ENCODE results near the gene COQ10B. TPM values are rescaled to one million over a fixed set of nuclear protein-coding genes. Genes with fewer than 3 reads are reported as not detected.

Gene COQ10B
- total and polyA plus RNA-seq, 2 donors (not counting 3 experiments of a cell fraction or from before 2014, with no cell fraction given), result 2.4 to 15.1 TPM

DNA sequence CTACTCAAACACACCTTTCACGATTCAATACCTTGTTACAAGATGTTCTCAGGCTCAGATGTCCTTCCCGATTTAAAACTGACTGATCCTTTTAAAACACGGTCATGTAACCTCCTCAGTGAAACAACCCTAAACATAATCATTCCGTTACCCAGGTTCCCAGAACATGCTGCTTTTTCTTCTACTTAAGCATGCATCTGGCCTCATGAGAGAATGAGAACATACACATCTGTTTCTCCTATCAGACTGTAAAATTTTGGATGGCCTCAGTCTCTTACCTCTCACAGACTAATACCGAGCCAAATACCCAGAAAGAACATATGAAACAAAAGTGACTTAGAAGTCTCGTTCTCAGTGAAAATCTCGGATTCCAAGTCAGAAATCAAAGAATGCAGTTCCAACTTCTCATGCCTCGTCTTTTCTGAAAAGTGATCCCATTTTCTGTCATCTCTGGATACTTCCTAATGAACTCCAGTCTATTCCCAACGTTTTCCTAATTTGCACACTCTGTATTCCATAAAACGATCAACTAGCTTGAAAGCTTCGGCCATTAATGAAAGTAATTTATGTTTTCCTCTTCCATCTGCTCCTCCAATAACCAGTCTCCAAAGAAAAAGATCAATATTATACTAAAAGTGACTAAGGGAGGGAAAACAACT lies 19.4 kb upstream of the COQ10B start:
- BruUV-seq (replicated peaks), result no TSS peak
- Histone ChIP-seq H2AFZ (ENCODE audit: low read depth, low read length) (no peak overlapping the region), H3K27ac (ENCODE audit: insufficient read depth, low read depth, low read length) (peak overlapping the region; percentile 96), H3K9me3 (replicated peaks; ENCODE audit: control insufficient read depth, insufficient read depth, low read length) (no peaks in the 10 kb centered on the region), H3K4me1 (ENCODE audit: control insufficient read depth, extremely low read depth, insufficient read depth, low read length) (peaks cover 19% of the 10 kb centered on the region), H3K36me3 (ENCODE audit: control insufficient read depth in 2 of 2, extremely low read depth in 1 of 2, insufficient read depth in 2 of 2, low read length in 2 of 2) (peaks cover 0 to under 1% of the 10 kb centered on the region in 2 experiments), H3K4me2 (ENCODE audit: insufficient read depth, low read length) (peak overlapping the region; percentile 100), H4K20me1 (replicated peaks; ENCODE audit: control insufficient read depth, extremely low read depth, insufficient read depth, low read length) (peaks cover 16% of the 10 kb centered on the region), H3K4me3 (replicated peaks in 1 of 3; ENCODE audit: insufficient read depth in 1 of 3, low read depth in 1 of 3, low read length in 3 of 3) (peak overlapping the region; percentile 67 to 100 (median 99)), H3K9ac (replicated peaks; ENCODE audit: extremely low read depth, insufficient read depth, low read length) (peak overlapping the region; percentile 99), H3K79me2 (ENCODE audit: control insufficient read depth, insufficient read depth, low read length) (peaks cover 59% of the 10 kb centered on the region), H3K27me3 (ENCODE audit: control insufficient read depth in 2 of 2, insufficient read depth in 2 of 2, low read length in 2 of 2) (no peaks in the 10 kb centered on the region), H3K9me1 (replicated peaks; ENCODE audit: control insufficient read depth, extremely low read depth, insufficient read depth, low read length) (no peaks in the 10 kb centered on the region)
- dilution Hi-C loops (cut with MboI; ENCODE audit: extremely low pct_ligation_motif_present, low sequenced_read_pairs) (no loop called here), intact Hi-C loops (cut with micrococcal nuclease) (no loop called here)
- ChIA-PET CTCF (interaction anchor here (1.3 to 1.7 kb wide), 2 partner anchors 9 to 66 kb away, joined by 4 to 5 read pairs; partner anchors contain the start of gene HSPD1), POLR2A (interaction anchor here (1.8 kb wide), 1 partner anchor 19 kb away, joined by 16 read pairs; the partner anchor contains the start of gene COQ10B)
- TF ChIP-seq, protein P1, sequence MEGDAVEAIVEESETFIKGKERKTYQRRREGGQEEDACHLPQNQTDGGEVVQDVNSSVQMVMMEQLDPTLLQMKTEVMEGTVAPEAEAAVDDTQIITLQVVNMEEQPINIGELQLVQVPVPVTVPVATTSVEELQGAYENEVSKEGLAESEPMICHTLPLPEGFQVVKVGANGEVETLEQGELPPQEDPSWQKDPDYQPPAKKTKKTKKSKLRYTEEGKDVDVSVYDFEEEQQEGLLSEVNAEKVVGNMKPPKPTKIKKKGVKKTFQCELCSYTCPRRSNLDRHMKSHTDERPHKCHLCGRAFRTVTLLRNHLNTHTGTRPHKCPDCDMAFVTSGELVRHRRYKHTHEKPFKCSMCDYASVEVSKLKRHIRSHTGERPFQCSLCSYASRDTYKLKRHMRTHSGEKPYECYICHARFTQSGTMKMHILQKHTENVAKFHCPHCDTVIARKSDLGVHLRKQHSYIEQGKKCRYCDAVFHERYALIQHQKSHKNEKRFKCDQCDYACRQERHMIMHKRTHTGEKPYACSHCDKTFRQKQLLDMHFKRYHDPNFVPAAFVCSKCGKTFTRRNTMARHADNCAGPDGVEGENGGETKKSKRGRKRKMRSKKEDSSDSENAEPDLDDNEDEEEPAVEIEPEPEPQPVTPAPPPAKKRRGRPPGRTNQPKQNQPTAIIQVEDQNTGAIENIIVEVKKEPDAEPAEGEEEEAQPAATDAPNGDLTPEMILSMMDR (IDR thresholded peaks at IDR 0.05; ENCODE audit: extremely low read depth in 1 of 2, insufficient read depth in 1 of 2, low read depth in 1 of 2, low read length in 2 of 2), result no peak
- no peak for TF ChIP-seq POLR2A (IDR thresholded peaks at IDR 0.05; ENCODE audit: low read depth, low read length)
- no peak for TF ChIP-seq GATA2 (IDR thresholded peaks at IDR 0.05; ENCODE audit: insufficient read depth, insufficient read length, low read depth, low read length)
- TF ChIP-seq POLR2AphosphoS5 (IDR thresholded peaks at IDR 0.05; ENCODE audit: insufficient read depth, low read depth, low read length), result no peak
- TF ChIP-seq, protein P2, sequence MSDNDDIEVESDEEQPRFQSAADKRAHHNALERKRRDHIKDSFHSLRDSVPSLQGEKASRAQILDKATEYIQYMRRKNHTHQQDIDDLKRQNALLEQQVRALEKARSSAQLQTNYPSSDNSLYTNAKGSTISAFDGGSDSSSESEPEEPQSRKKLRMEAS (IDR thresholded peaks at IDR 0.05; ENCODE audit: insufficient read depth, insufficient read length), result no peak
- TF ChIP-seq EZH2 (IDR thresholded peaks at IDR 0.05; ENCODE audit: borderline replicate concordance, low read depth, low read length, severe bottlenecking), result no peak
- no peak for TF ChIP-seq JUN (IDR thresholded peaks at IDR 0.05; ENCODE audit: borderline replicate concordance, insufficient read depth, insufficient read length, low read depth)
- TF ChIP-seq MYC (IDR thresholded peaks at IDR 0.05; ENCODE audit: low read depth, low read length), result no peak
- TF ChIP-seq FOS (IDR thresholded peaks at IDR 0.05; ENCODE audit: borderline replicate concordance, insufficient read depth, low read length), result no peak
- FAIRE-seq (peak; percentile 68), DNase-seq (ENCODE audit: low read depth, low spot score) (peak; percentile 38)

Data from endothelial cell of umbilical vein (primary cell).